OCI-M2 (cell line): ENCODE data around the gene AK1.

Experiments
- DNase-seq: peaks from one replicate; lab custom pipeline; 2025; ENCODE audit not compliant: unreplicated experiment; lab: John Stamatoyannopoulos, UW

Gene AK1

GRCh38 chr9:127909839-127910273 is 32.4 kb upstream of the AK1 start:
- DNase-seq: no peak

GRCh38 chr9:127908660-127908926 is 31.1 kb upstream of the AK1 start:
- no peak for DNase-seq

GRCh38 chr9:127907867-127908659 is 30.6 kb upstream of the AK1 start:
- no peak for DNase-seq

DNA sequence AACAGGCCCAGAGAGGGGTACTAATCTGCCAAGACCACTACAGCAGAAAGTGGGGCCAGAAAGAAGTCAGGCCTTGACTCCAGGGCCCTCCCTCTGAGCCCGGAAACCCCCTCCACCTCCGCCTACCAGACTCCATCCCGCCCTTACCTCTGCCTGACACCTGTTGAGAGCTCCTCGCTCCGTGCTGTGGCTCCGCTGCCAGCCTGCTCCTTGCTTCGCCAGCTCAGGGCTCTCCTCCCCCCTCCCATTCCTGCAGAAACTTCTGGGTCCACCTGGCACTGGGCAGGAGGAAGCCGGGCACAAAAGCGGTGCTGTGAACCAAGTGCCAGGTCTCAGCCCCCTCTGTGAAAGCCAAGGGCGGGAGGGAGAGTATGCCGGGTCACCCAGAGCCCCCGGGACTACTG is 28.3 kb upstream of the AK1 start:
- DNase-seq: no peak

- no peak for DNase-seq
Measured at GRCh38 chr9:127905004-127905728, 27.7 kb upstream of the AK1 start.

- no peak for DNase-seq
Measured at GRCh38 chr9:127904561-127905003, 27.1 kb upstream of the AK1 start.

DNA sequence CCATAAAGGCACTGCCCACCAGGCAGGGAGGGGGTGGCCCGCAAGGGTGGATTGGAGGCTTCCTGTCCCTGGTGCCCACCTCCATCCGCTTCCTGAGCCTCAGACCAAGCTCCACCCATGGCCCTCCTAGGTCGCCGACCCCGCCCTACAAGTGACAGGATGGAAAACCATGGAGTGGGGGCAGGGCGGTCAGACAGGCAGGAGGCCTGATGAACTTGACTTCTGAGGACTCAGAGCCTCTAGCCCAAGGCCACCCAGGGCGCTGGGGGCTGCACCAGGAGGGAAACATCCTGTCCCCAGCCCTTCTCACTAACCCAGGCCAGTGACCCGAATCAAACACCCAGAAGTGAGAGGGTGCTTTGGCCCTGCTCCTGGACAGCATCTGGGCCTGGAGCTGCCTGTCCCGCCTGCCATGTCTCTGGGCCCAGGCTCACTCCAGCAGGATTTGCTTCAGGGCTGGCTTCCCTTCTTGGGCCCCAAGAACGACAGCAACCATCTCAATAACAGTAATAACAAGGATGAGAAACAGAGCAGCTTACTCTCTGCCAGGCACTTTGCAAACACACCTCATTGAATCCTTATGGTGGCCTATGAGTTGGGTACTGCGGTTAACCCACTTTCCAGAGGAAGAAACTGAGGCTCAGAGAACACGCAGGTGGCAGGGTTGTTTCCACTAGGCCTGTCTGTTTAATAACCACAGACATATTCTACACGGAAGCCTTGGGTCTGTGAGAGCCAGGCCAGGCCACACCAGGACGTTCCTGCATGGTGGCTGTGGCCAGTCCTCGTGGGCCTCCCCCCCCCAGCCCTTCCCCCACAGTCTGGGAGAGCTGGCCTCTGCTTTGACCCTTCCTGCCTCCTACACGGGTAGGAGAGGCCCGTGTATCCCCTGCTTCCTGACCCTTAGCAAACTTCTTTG is 26.3 kb upstream of the AK1 start:
- no peak for DNase-seq

GRCh38 chr9:127899128-127899943 is 21.9 kb upstream of the AK1 start, which contains the start of gene ST6GALNAC6:
Gene ST6GALNAC6, minus strand, starts transcription at chr9:127899603. Its CDS starts 1,622 bp downstream, at chr9:127897981.
- no peak for DNase-seq

DNA sequence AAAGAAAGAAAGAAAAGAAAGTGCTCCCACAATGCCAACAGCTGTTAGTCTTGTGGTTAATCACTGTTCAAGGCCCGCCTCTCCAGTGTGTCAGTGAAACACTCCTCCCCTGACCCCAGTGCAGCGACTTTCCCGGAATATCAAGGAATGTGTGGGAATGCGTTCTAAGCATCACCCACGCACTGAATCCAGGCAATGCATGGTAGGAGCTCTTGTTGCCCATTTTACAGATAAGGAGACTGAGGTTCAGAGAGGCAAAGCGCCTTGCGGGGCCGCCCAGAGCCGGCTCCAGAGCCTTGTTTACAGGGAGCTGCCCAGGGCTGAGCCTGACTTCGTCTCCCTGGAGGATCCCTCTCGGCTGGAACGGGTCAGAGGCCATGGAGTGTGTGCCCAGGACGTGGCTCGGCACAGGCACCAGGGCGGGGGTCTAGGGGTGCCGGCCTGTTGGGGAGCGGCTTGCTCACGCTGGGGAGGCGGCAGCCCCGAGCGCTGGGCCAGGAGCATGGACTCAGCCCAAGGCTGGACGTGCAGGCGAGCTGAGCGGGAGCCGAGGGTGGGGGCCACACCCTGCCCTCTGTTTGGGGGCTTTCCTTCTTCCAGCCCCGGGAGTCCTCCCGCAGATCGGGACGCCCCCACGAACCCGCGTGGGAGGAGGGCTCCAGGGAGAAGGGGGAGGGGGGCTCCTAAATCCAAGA is 21.1 kb upstream of the AK1 start:
- no peak for DNase-seq

- DNase-seq: no peak
Measured at GRCh38 chr9:127897193-127897692, 19.8 kb upstream of the AK1 start.

DNA sequence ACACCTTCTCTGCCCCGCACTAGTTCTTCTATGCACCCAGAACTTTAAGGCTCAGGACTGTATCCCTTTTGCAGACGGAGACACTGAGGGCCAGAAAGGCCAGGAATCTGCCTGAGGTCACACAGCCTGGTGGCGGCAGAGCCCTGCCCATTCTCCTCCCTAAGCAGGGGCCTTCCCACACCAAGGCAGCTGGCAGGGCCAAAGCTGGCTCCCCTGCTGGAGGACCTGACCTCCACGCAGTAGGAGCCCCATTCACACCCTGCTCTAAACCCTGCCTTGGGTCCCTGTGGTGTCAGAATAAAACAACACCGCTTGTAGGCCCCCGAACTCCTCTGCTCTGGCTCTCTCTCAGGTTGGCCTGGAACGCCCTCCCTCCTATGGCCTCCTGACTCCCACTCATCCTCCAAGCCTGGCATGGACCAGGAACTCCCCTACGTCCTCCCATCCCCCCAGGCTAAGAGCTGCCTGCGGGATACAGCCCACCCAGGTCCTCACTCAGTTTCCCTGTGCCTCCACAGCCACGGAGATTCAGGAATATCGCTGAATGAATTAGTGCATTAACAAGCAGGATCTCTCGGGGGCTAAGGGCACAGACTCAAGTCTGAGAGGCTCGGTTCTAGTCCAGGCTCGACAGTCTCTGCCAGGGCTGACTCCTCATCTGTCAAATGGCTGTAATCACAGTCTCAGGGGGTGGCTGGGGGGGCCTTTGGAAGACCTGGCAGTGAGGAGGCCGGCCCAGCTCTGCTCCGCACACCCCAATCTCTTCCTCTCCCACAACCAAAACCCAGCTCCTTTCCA is 19.1 kb upstream of the AK1 start:
- no peak for DNase-seq

- DNase-seq: no peak
Measured at GRCh38 chr9:127895811-127896210, 18.3 kb upstream of the AK1 start.

DNA sequence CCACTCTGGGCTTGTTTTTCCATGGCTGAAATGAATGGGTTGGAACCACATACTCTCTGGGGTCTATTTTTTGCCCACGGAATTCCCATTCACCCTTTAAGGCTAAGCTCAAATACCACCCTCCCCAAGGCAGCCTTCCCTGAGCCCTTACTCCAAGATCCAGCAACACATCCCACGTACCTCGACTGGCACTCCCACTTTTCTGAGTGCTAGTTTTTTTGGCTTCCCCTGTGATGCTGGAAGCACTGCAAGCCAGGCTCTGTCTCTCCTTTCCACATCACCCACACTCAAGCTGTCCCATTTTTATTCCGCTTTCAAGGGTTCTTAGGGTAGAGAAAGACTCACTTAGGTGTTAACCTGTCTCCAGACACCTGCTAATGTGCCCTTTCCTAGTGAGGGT is 15.9 kb upstream of the AK1 start:
- no peak for DNase-seq

GRCh38 chr9:127892831-127893230 is 15.4 kb upstream of the AK1 start:
- no peak for DNase-seq

DNA sequence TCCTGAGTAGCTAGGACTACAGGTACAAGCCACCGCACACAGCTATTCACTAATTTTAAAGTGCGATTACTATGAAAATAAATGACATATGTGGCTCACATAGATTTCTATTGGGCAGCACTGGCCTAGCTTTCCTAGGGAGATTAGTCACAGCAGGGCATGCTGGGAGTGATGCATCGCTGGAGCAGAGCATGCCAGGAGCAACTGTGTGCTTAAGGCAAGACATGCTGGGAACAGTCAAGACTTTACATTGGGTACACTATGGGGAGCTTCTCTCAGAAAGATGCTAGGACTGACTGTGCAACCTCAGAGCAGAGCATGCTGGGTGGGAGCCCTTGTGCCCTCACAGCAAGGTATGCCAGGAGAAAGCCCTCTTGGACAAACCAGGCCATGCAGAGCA is 12.6 kb upstream of the AK1 start:
- DNase-seq: no peak

DNA sequence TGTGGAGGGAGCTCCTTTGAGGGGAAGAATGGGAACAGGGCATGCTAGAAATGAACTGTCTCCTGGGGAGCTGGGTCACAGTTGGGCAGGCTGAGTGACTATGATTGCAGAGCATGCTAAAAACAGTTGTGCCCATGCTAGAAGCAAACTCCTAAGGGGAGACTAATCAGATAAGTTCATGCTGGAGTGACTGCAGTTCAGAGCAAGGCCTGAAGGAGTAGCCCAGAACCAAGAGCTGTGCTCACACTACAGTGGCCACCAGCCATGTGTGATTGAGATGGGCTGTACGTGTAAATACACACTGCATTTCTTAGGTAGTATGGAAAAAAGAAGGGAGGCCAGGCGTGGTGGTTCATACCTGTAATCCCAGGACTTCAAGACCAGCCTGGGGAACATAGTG is 10.3 kb upstream of the AK1 start:
- no peak for DNase-seq

DNA sequence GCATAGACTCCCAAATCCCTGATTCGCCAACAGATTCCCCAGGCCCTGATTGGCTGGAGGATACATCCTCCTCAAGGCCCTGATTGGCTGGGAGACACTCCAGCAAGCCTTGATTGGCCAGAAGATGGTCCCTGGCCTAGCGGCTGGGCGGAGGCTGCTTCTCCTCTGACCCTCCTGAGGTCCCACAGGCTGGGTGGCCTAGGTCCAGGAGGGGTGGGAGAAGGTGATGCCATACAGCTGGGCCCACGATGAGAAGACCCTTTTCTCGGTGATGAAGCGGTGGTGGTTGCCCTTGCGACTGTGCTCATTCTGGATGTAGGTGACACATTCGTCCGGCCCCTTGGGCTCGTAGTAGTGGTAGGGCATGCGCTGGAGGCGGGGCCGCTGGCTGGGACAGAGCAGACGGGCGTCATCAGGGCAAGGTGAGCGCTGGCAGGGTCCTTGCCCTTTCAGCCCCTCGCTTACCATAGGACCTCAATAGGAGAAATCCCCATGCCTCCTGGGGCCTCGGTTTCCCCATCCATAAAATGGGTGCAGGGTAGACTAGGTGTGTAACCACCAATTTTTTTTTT is 9.0 kb upstream of the AK1 start:
- DNase-seq: no peak

- DNase-seq: no peak
Measured at GRCh38 chr9:127885508-127886281, 8.2 kb upstream of the AK1 start.
